Tibial nerve (tissue), 4 donors: ENCODE data around the gene PPM1H.

Experiments
- EP300 ChIP-seq, 2 donors: sonication (generic); formaldehyde crosslinking; IDR thresholded peaks; one replicate each; pipeline ENCODE4 v1.6.1; 2017; ENCODE audit warnings: antibody characterized with exemption in 2 of 2, mild to moderate bottlenecking in 1 of 2
- POLR2A ChIP-seq, 2 donors: fragments of 450-650 bp; IDR thresholded peaks; one replicate each; pipeline ENCODE4 v1.6.1; 2017; ENCODE audit warnings: antibody characterized with exemption in 2 of 2, mild to moderate bottlenecking in 2 of 2, moderate library complexity in 2 of 2
- TF ChIP-seq, protein P1 (sequence below), 5 experiments: fragments of 200-600 bp in 3 of 5; fragments of 450-650 bp in 2 of 5; sonication (generic) in 3 of 5; IDR thresholded peaks; one replicate each; pipeline ENCODE4 v1.5.1; 2016 to 2019; ENCODE audit warnings: antibody characterized with exemption in 5 of 5, mild to moderate bottlenecking in 3 of 5, moderate library complexity in 2 of 5

DNA sequence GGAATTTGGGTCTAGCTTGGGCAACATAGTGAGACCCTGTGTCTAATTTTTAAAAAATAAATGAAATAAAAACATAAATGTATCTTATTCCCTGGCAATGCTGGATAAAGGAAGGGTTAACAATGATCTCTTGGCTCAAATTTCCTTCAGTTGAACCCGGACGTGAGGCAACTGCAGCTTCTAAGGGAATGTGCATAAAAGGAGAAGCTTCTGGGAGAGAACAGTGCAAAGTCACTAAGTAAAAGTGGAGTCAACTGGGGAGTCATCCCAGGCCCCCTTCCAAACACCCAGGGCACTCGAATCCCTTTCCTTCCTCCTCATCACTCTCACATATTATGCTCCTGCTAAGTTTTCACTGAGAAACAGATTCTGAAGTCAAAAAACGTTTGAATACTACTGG lies 147.3 kb downstream of the PPM1H start:
- TF ChIP-seq POLR2A (IDR thresholded peaks at IDR 0.05) (no peak), EP300 (IDR thresholded peaks at IDR 0.05) (no peak)
- TF ChIP-seq, protein P1, sequence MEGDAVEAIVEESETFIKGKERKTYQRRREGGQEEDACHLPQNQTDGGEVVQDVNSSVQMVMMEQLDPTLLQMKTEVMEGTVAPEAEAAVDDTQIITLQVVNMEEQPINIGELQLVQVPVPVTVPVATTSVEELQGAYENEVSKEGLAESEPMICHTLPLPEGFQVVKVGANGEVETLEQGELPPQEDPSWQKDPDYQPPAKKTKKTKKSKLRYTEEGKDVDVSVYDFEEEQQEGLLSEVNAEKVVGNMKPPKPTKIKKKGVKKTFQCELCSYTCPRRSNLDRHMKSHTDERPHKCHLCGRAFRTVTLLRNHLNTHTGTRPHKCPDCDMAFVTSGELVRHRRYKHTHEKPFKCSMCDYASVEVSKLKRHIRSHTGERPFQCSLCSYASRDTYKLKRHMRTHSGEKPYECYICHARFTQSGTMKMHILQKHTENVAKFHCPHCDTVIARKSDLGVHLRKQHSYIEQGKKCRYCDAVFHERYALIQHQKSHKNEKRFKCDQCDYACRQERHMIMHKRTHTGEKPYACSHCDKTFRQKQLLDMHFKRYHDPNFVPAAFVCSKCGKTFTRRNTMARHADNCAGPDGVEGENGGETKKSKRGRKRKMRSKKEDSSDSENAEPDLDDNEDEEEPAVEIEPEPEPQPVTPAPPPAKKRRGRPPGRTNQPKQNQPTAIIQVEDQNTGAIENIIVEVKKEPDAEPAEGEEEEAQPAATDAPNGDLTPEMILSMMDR (IDR thresholded peaks at IDR 0.05), result no peak
